K562 (cell line): ENCODE results near the gene ECI2. TPM values are rescaled to one million over a fixed set of nuclear protein-coding genes. Genes with fewer than 3 reads are reported as not detected.

Experiments
- CREB1 ChIP-seq, 2 experiments: sonication (generic) in 1 of 2; formaldehyde crosslinking in 1 of 2; IDR thresholded peaks; 2 replicates each; pipeline versions ENCODE4 v1.6.1 to v1.8.0; 2012 to 2022; ENCODE audit warnings: inconsistent platforms in 1 of 2, mild to moderate bottlenecking in 1 of 2, missing genetic modification reagents in 1 of 2, moderate library complexity in 1 of 2
- CTBP1 ChIP-seq: fragments of 450-650 bp; IDR thresholded peaks from 2 replicates; pipeline ENCODE4 v1.6.1; 2016; ENCODE audit warnings: borderline replicate concordance
- ETV5 ChIP-seq: sonication (generic); formaldehyde crosslinking; IDR thresholded peaks from 2 replicates; pipeline ENCODE4 v1.4.0; 2020; ENCODE audit warnings: low read depth, mild to moderate bottlenecking, missing genetic modification reagents
- FOSL1 ChIP-seq: fragments of 200-800 bp; sonication (Bioruptor generic); conservative IDR thresholded peaks from 2 replicates; pipeline ENCODE4 v1.6.1; 2016; ENCODE audit warnings: missing genetic modification characterization, missing compliant biosample characterization
- FOXK1 ChIP-seq: sonication (generic); formaldehyde crosslinking; IDR thresholded peaks from 2 replicates; pipeline ENCODE4 v1.8.0; 2022; ENCODE audit warnings: missing genetic modification reagents, mild to moderate bottlenecking, borderline replicate concordance
- FOXP1 ChIP-seq: sonication (generic); formaldehyde crosslinking; IDR thresholded peaks from 2 replicates; pipeline ENCODE4 v1.8.0; 2022; ENCODE audit warnings: mild to moderate bottlenecking, missing genetic modification reagents
- GATAD2A ChIP-seq: fragments of 450-650 bp; IDR thresholded peaks from 2 replicates; pipeline ENCODE4 v1.6.1; 2017
- KDM1A ChIP-seq, 2 experiments: fragments of 450-650 bp; IDR thresholded peaks; 2 replicates each; pipeline ENCODE4 v1.6.1; 2016; ENCODE audit warnings: mild to moderate bottlenecking in 2 of 2
- L3MBTL2 ChIP-seq: fragments of 450-650 bp; IDR thresholded peaks from 2 replicates; pipeline ENCODE4 v1.6.1; 2016; ENCODE audit warnings: mild to moderate bottlenecking, moderate library complexity
- MAFK ChIP-seq: IDR thresholded peaks from 2 replicates; pipeline ENCODE4 v1.6.1; 2011; ENCODE audit warnings: low read length, improper control_type of control experiment
- NFE2L1 ChIP-seq: fragments of 450-650 bp; IDR thresholded peaks from 2 replicates; pipeline ENCODE4 v1.6.1; 2016; ENCODE audit warnings: missing genetic modification characterization, low read depth, mild to moderate bottlenecking, missing compliant biosample characterization, moderate library complexity, borderline replicate concordance
- SAP30 ChIP-seq: fragments of 200-600 bp; sonication (generic); IDR thresholded peaks from 2 replicates; pipeline ENCODE4 v1.6.1; 2012; ENCODE audit warnings: borderline replicate concordance, low read depth, mild to moderate bottlenecking, moderate library complexity, low read length, control low read depth, inconsistent platforms; ENCODE audit not compliant: insufficient read depth, poor library complexity, severe bottlenecking
- ZNF583 ChIP-seq: fragments of 250-450 bp; sonication (Bioruptor Pico); IDR thresholded peaks from 2 replicates; pipeline ENCODE4 v1.4.0; 2020
- ZNF699 ChIP-seq: fragments of 250-450 bp; sonication (Bioruptor Pico); IDR thresholded peaks from 2 replicates; pipeline ENCODE4 v1.8.0; 2021; ENCODE audit warnings: mild to moderate bottlenecking, moderate library complexity; ENCODE audit not compliant: insufficient replicate concordance
- polyA plus RNA-seq, 8 experiments: library from polyadenylated mRNA; depleted of rRNA in 4 of 8; stranded (reverse) in 5 of 8; unstranded in 3 of 8; fragments of >200 nt; fragmentation: Nextera tagmentation in 2 of 8; fragmentation: Illumina TruSeq in 1 of 8; extraction: Ambion mirVana in 2 of 8; extraction: Trizol in 1 of 8; gene quantifications; 2 replicates each; pipeline versions ENCODE4 v1.2.1 to v1.2.3, GENCODE V29; 2011 to 2014; ENCODE audit warnings: inconsistent platforms in 1 of 8, missing spikeins in 1 of 8
- total RNA-seq, 7 experiments: library from RNA; depleted of rRNA in 6 of 7; stranded (reverse); fragments of >200 nt in 6 of 7; fragmentation: Illumina TruSeq in 2 of 7; extraction: Trizol in 2 of 7; gene quantifications; 2 replicates each; pipeline versions ENCODE4 v1.2.1 to v1.2.3, GENCODE V29; 2011 to 2021; ENCODE audit warnings: low replicate concordance in 1 of 7
- TF ChIP-seq, protein P1 (sequence below): fragments of 450-650 bp; IDR thresholded peaks from 2 replicates; pipeline ENCODE4 v1.6.1; 2018; ENCODE audit not compliant: partially characterized antibody
- TF ChIP-seq, protein P2 (sequence below): fragments of 450-650 bp; IDR thresholded peaks from 2 replicates; pipeline ENCODE4 v1.6.1; 2016; ENCODE audit warnings: mild to moderate bottlenecking
- TF ChIP-seq, protein P3 (sequence below): fragments of 150-350 bp; IDR thresholded peaks from 2 replicates; pipeline ENCODE4 v1.6.1; 2014; ENCODE audit warnings: low read depth, mild to moderate bottlenecking, low read length, borderline replicate concordance

The ECI2 gene
- total and polyA plus RNA-seq, 9 of the 15 experiments (the other 6 are each of a cell fraction or from before 2014, with no cell fraction given): 80.7 to 377 (median 142) TPM

DNA sequence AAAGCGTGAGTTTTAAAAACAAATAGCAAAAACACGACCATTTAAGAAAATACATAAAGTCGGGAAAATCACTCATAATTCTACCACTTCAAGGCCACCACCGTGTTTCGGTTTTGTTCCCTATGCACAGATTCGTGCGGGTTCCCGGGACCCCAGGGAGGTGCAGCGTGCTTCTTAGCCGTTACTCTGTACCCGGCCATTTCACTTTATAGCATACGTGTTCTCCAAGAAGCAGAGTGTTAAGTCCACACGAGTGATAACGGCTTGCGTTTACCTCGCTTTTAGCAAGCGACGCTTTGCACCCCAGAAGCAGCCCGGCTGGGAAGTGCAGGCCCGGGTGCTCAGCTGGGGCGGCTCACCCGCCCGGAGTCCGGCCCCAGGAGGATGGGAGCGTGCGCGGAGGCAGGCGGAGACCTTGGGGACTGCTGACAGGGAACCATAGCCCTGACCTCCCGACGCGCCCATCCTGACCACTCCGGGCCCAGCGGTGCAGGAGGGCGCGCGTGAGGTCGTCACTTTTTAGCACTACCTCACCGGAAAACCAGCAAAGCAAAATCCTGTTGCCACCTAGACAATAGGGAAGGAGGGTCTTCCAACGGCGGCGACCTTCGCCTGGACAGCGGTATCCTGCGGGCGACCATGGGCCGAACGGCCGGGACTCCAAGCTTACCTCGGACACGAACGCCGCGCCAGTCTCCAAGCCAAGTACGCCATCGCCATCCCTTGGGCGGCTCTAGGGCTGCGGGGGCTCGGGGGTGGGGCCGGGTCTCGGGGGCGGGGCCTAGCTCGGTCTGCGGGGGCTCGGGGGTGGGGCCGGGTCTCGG, at the start of gene ECI2 (continued):
- TF ChIP-seq ZNF699 (CRISPR knock-in tag) (no peak), FOXK1 (CRISPR knock-in tag) (peak; percentile 94; the same call in 1 of the 2 replicates), ETV5 (CRISPR knock-in tag) (peak; percentile 72), CREB1 (IDR thresholded peaks at IDR 0.05) (peak; percentile 74), CREB1 (CRISPR knock-in tag; IDR thresholded peaks at IDR 0.05) (peak; percentile 72; the same call in 1 of the 2 replicates), KDM1A (IDR thresholded peaks at IDR 0.05) (0 out of 4 replicates have a peak, but pooled peaks of 1 of the 2 experiments have one; percentile 4), NFE2L1 (no peak), GATAD2A (0 out of 2 replicates have a peak, but pooled peaks have one; percentile 51), SAP30 (peak; percentile 86), L3MBTL2 (peak; percentile 87), CTBP1 (peak; percentile 92), ZNF583 (CRISPR knock-in tag) (peak; percentile 53; the same call in 1 of the 2 replicates), MAFK (0 out of 2 replicates have a peak, but pooled peaks have one; percentile 2), FOXP1 (CRISPR knock-in tag) (peak; percentile 84; the same call in 1 of the 2 replicates), FOSL1 (tag) (peak; percentile 27; the same call in 1 of the 2 replicates)
- TF ChIP-seq, protein P1, sequence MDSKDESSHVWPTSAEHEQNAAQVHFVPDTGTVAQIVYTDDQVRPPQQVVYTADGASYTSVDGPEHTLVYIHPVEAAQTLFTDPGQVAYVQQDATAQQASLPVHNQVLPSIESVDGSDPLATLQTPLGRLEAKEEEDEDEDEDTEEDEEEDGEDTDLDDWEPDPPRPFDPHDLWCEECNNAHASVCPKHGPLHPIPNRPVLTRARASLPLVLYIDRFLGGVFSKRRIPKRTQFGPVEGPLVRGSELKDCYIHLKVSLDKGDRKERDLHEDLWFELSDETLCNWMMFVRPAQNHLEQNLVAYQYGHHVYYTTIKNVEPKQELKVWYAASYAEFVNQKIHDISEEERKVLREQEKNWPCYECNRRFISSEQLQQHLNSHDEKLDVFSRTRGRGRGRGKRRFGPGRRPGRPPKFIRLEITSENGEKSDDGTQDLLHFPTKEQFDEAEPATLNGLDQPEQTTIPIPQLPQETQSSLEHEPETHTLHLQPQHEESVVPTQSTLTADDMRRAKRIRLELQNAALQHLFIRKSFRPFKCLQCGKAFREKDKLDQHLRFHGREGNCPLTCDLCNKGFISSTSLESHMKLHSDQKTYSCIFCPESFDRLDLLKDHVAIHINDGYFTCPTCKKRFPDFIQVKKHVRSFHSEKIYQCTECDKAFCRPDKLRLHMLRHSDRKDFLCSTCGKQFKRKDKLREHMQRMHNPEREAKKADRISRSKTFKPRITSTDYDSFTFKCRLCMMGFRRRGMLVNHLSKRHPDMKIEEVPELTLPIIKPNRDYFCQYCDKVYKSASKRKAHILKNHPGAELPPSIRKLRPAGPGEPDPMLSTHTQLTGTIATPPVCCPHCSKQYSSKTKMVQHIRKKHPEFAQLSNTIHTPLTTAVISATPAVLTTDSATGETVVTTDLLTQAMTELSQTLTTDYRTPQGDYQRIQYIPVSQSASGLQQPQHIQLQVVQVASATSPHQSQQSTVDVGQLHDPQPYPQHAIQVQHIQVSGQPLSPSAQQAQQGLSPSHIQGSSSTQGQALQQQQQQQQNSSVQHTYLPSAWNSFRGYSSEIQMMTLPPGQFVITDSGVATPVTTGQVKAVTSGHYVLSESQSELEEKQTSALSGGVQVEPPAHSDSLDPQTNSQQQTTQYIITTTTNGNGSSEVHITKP: peak; percentile 22
- TF ChIP-seq, protein P2, sequence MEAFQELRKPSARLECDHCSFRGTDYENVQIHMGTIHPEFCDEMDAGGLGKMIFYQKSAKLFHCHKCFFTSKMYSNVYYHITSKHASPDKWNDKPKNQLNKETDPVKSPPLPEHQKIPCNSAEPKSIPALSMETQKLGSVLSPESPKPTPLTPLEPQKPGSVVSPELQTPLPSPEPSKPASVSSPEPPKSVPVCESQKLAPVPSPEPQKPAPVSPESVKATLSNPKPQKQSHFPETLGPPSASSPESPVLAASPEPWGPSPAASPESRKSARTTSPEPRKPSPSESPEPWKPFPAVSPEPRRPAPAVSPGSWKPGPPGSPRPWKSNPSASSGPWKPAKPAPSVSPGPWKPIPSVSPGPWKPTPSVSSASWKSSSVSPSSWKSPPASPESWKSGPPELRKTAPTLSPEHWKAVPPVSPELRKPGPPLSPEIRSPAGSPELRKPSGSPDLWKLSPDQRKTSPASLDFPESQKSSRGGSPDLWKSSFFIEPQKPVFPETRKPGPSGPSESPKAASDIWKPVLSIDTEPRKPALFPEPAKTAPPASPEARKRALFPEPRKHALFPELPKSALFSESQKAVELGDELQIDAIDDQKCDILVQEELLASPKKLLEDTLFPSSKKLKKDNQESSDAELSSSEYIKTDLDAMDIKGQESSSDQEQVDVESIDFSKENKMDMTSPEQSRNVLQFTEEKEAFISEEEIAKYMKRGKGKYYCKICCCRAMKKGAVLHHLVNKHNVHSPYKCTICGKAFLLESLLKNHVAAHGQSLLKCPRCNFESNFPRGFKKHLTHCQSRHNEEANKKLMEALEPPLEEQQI: no peak
- TF ChIP-seq, protein P3, sequence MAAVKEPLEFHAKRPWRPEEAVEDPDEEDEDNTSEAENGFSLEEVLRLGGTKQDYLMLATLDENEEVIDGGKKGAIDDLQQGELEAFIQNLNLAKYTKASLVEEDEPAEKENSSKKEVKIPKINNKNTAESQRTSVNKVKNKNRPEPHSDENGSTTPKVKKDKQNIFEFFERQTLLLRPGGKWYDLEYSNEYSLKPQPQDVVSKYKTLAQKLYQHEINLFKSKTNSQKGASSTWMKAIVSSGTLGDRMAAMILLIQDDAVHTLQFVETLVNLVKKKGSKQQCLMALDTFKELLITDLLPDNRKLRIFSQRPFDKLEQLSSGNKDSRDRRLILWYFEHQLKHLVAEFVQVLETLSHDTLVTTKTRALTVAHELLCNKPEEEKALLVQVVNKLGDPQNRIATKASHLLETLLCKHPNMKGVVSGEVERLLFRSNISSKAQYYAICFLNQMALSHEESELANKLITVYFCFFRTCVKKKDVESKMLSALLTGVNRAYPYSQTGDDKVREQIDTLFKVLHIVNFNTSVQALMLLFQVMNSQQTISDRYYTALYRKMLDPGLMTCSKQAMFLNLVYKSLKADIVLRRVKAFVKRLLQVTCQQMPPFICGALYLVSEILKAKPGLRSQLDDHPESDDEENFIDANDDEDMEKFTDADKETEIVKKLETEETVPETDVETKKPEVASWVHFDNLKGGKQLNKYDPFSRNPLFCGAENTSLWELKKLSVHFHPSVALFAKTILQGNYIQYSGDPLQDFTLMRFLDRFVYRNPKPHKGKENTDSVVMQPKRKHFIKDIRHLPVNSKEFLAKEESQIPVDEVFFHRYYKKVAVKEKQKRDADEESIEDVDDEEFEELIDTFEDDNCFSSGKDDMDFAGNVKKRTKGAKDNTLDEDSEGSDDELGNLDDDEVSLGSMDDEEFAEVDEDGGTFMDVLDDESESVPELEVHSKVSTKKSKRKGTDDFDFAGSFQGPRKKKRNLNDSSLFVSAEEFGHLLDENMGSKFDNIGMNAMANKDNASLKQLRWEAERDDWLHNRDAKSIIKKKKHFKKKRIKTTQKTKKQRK: no peak
